GM12878 (cell line): ENCODE measurements around the gene CTIF. TPM values are rescaled to one million over a fixed set of nuclear protein-coding genes. Genes with fewer than 3 reads are reported as not detected.

Experiments used
- ATAC-seq: fragments of 200-7000 bp; cut with Tn5 transposase; 3 replicates; pipeline ENCODE4 v1.9.1; 2020; ENCODE audit warnings: mild to moderate bottlenecking, moderate library complexity
- BruUV-seq: library from RNA; stranded (reverse); fragments of 400-500 nt; replicated peaks from 2 replicates; lab custom pipeline; 2021; lab: Mats Ljungman, UMichigan
- CTCF ChIA-PET: fragments of 300-600 bp; sonication (Branson Sonifier 250); formaldehyde crosslinking; extraction: SDS; loops from one replicate; lab custom pipeline; 2021; ENCODE audit warnings: inconsistent platforms; lab: Yijun Ruan, JAX
- POLR2A ChIA-PET: fragments of 350-600 bp; formaldehyde crosslinking; extraction: SDS; loops from one replicate; lab custom pipeline; 2021; ENCODE audit warnings: inconsistent platforms; lab: Charles Lee
- RAD21 ChIA-PET: fragments of 300-600 bp; sonication (Branson Sonifier 250); formaldehyde crosslinking; loops from one replicate; lab custom pipeline; 2023; ENCODE audit warnings: antibody characterized with exemption; ENCODE audit not compliant: unreplicated experiment; lab: Charles Lee
- SMC1A ChIA-PET: fragments of 300-600 bp; sonication (Branson Sonifier 250); formaldehyde crosslinking; loops from one replicate; lab custom pipeline; 2023; ENCODE audit not compliant: unreplicated experiment, uncharacterized antibody; lab: Charles Lee
- DNase-seq: peaks from one replicate; pipeline ENCODE4 v3.0.0-alpha.2; 2011; ENCODE audit warnings: low read depth, low spot score
- FAIRE-seq: peaks from 3 replicates; lab custom pipeline; 2011; peaks lifted over from hg19 to GRCh38; lab: Jason Lieb, UNC
- H2AFZ ChIP-seq: 2 replicates; pipeline ENCODE4 v1.6.0; 2011; ENCODE audit warnings: low read depth, low read length, control low read depth; ENCODE audit not compliant: control insufficient read depth
- H3K27ac ChIP-seq: 2 replicates; pipeline ENCODE4 v1.5.1; 2011; ENCODE audit warnings: control low read depth; ENCODE audit not compliant: control insufficient read depth, insufficient read depth
- H3K27me3 ChIP-seq, 2 experiments: replicated peaks in 1 of 2; 2 replicates each; pipeline versions ENCODE4 v1.6.0 to v1.6.1; 2011; ENCODE audit warnings: low read length in 1 of 2; ENCODE audit not compliant: control insufficient read depth in 2 of 2, insufficient read depth in 2 of 2
- H3K36me3 ChIP-seq, 2 experiments: 2 replicates each; pipeline ENCODE4 v1.5.1; 2011; ENCODE audit warnings: low read length in 1 of 2; ENCODE audit not compliant: control insufficient read depth in 2 of 2, insufficient read depth in 2 of 2
- H3K4me1 ChIP-seq: 2 replicates; pipeline ENCODE4 v1.6.1; 2011; ENCODE audit warnings: mild to moderate bottlenecking, low read length, moderate library complexity, mixed read lengths; ENCODE audit not compliant: control insufficient read depth, insufficient read depth
- H3K4me2 ChIP-seq: 2 replicates; pipeline ENCODE4 v1.6.0; 2011; ENCODE audit warnings: control low read depth; ENCODE audit not compliant: control insufficient read depth, insufficient read depth
- H3K4me3 ChIP-seq: fragments of 200-600 bp; sonication (generic); 2 replicates; pipeline ENCODE4 v1.5.1; 2016
- H3K79me2 ChIP-seq: 2 replicates; pipeline ENCODE4 v1.6.0; 2011; ENCODE audit warnings: low read length; ENCODE audit not compliant: control insufficient read depth, insufficient read depth
- H3K9ac ChIP-seq: 2 replicates; pipeline ENCODE4 v1.8.0; 2011; ENCODE audit warnings: low read length, control low read depth, mixed read lengths; ENCODE audit not compliant: control insufficient read depth, insufficient read depth
- H3K9me3 ChIP-seq: replicated peaks from 3 replicates; pipeline ENCODE4 v1.5.1; 2011; ENCODE audit warnings: mild to moderate bottlenecking, low read length; ENCODE audit not compliant: control insufficient read depth, insufficient read depth
- H4K20me1 ChIP-seq: 2 replicates; pipeline ENCODE4 v1.6.0; 2011; ENCODE audit not compliant: control insufficient read depth, insufficient read depth
- ASH2L ChIP-seq: fragments of 300-600, 200-600 bp; sonication (generic); IDR thresholded peaks from 2 replicates; pipeline ENCODE4 v1.6.1; 2017; ENCODE audit warnings: low read depth, mild to moderate bottlenecking, borderline replicate concordance
- BACH1 ChIP-seq: fragments of 450-650 bp; IDR thresholded peaks from 2 replicates; pipeline ENCODE4 v1.6.1; 2017; ENCODE audit warnings: mild to moderate bottlenecking, borderline replicate concordance
- FOS ChIP-seq: IDR thresholded peaks from 3 replicates; pipeline ENCODE4 v1.6.1; 2011; ENCODE audit warnings: borderline replicate concordance; ENCODE audit not compliant: insufficient read length; ENCODE audit errors: extremely low read depth
- HDAC6 ChIP-seq: fragments of 200-600 bp; sonication (generic); IDR thresholded peaks from one replicate; pipeline ENCODE4 v1.8.0; 2017; ENCODE audit warnings: antibody characterized with exemption; ENCODE audit not compliant: unreplicated experiment
- HDGF ChIP-seq: fragments of 450-650 bp; IDR thresholded peaks from 2 replicates; pipeline ENCODE4 v1.6.1; 2016; ENCODE audit warnings: antibody characterized with exemption
- KLF5 ChIP-seq: fragments of 450-650 bp; IDR thresholded peaks from 2 replicates; pipeline ENCODE4 v1.6.1; 2014; ENCODE audit warnings: mild to moderate bottlenecking; ENCODE audit not compliant: partially characterized antibody
- PML ChIP-seq: IDR thresholded peaks from 2 replicates; pipeline ENCODE4 v1.6.1; 2012; ENCODE audit warnings: low read length, inconsistent platforms
- POLR2AphosphoS2 ChIP-seq: IDR thresholded peaks from 2 replicates; pipeline ENCODE4 v1.6.1; 2011; ENCODE audit warnings: low read depth, mild to moderate bottlenecking, low read length, improper control_type of control experiment, moderate library complexity
- POLR2AphosphoS5 ChIP-seq: IDR thresholded peaks from 2 replicates; pipeline ENCODE4 v1.6.1; 2011; ENCODE audit warnings: mild to moderate bottlenecking, low read length, inconsistent platforms
- POU2F2 ChIP-seq: IDR thresholded peaks from 3 replicates; pipeline ENCODE4 v1.6.1; 2011; ENCODE audit warnings: low read depth, mild to moderate bottlenecking, low read length, borderline replicate concordance
- ZNF622 ChIP-seq: fragments of 450-650 bp; IDR thresholded peaks from 2 replicates; pipeline ENCODE4 v1.6.1; 2017; ENCODE audit warnings: mild to moderate bottlenecking, inconsistent platforms
- ZZZ3 ChIP-seq: IDR thresholded peaks from 2 replicates; pipeline ENCODE4 v1.6.1; 2011; ENCODE audit warnings: low read depth; ENCODE audit not compliant: control insufficient read depth, insufficient read length
- WGBS: methylation state at CpG from one replicate; pipeline ENCODE4 v1.1.6; 2016; ENCODE audit warnings: low lambda C conversion rate; ENCODE audit not compliant: insufficient replicate concordance, insufficient coverage; ENCODE audit errors: missing lambda C conversion rate; 5-methylcytosine and 5-hydroxymethylcytosine counted together
- in situ Hi-C: fragments of 300-500 bp; cut with MboI; formaldehyde crosslinking; loops from 9 replicates; pipeline ENCODE4 v1.14.3; 2018; ENCODE audit warnings: mixed read lengths
- intact Hi-C: fragments of 100-400 bp; cut with micrococcal nuclease; formaldehyde crosslinking; loops from one replicate; pipeline ENCODE4 v1.14.2; 2022; ENCODE audit not compliant: unreplicated experiment
- polyA plus RNA-seq, 11 experiments: library from polyadenylated mRNA; depleted of rRNA in 4 of 11; unstranded in 6 of 11; stranded (reverse) in 5 of 11; fragments of >200 nt; fragmentation: Nextera tagmentation in 4 of 11; fragmentation: Illumina TruSeq in 1 of 11; extraction: Ambion mirVana in 4 of 11; extraction: Trizol in 1 of 11; gene quantifications; 1 replicate in 1 of 11; 2 replicates in 10 of 11; pipeline versions ENCODE4 v1.2.1 to v1.2.3, GENCODE V29; 2011 to 2016; ENCODE audit warnings: inconsistent platforms in 2 of 11, missing spikeins in 2 of 11, low read depth in 1 of 11
- total RNA-seq, 4 experiments: library from RNA; depleted of rRNA in 3 of 4; stranded (reverse); fragments of >200 nt in 3 of 4; fragmentation: Illumina TruSeq in 1 of 4; extraction: Trizol in 1 of 4; gene quantifications; 2 replicates each; pipeline versions ENCODE4 v1.2.1 to v1.2.3, GENCODE V29; 2013 to 2021
- TF ChIP-seq, protein P1 (sequence below): fragments of 150-350 bp; IDR thresholded peaks from 2 replicates; pipeline ENCODE4 v1.6.1; 2014; ENCODE audit warnings: mild to moderate bottlenecking, low read depth, low read length
- TF ChIP-seq, protein P2 (sequence below): IDR thresholded peaks from 2 replicates; pipeline ENCODE4 v1.6.1; 2011; ENCODE audit warnings: low read depth, mild to moderate bottlenecking, low read length, moderate library complexity, borderline replicate concordance; ENCODE audit errors: extremely low read depth

CTIF gene
- total and polyA plus RNA-seq, 10 of the 15 experiments (the other 5 are each of a cell fraction or from before 2014, with no cell fraction given): 0.06 to 11.6 (median 2.5) TPM

- no peak for DNase-seq
- no peaks in the 10 kb centered on the region for H3K36me3 ChIP-seq
- no peaks in the 10 kb centered on the region for H3K4me1 ChIP-seq
- FAIRE-seq: no peak
- no peaks in the 10 kb centered on the region for H3K79me2 ChIP-seq
- no peak overlapping the region for H3K27ac ChIP-seq
- CTCF ChIA-PET: no interaction called here
- RAD21 ChIA-PET: no interaction called here
- POLR2A ChIA-PET: interaction anchor here (0.7 kb wide), 1 partner anchor 10 kb away, joined by 3 read pairs; no protein-coding TSS in a partner anchor
- BruUV-seq: no TSS peak
- no peak overlapping the region for H3K4me3 ChIP-seq
- SMC1A ChIA-PET: no interaction called here
- no peak for ATAC-seq
- H2AFZ ChIP-seq: no peak overlapping the region
- H3K9me3 ChIP-seq: peaks cover 3% of the 10 kb centered on the region
- no peak overlapping the region for H3K9ac ChIP-seq
- in situ Hi-C loops: no loop called here
- no peaks in the 10 kb centered on the region for H3K27me3 ChIP-seq
- intact Hi-C loops: no loop called here
- H4K20me1 ChIP-seq: no peaks in the 10 kb centered on the region
- H3K4me2 ChIP-seq: no peak overlapping the region
- 71% methylated on average over 2 of the region's 2 CpGs for WGBS
- TF ChIP-seq FOS (no peak), PML (no peak), ASH2L (no peak), HDAC6 (no peak), POLR2AphosphoS2 (no peak), ZNF622 (no peak), HDGF (no peak), BACH1 (no peak), POLR2AphosphoS5 (no peak), KLF5 (no peak), ZZZ3 (no peak), POU2F2 (no peak)
- TF ChIP-seq, protein P1, sequence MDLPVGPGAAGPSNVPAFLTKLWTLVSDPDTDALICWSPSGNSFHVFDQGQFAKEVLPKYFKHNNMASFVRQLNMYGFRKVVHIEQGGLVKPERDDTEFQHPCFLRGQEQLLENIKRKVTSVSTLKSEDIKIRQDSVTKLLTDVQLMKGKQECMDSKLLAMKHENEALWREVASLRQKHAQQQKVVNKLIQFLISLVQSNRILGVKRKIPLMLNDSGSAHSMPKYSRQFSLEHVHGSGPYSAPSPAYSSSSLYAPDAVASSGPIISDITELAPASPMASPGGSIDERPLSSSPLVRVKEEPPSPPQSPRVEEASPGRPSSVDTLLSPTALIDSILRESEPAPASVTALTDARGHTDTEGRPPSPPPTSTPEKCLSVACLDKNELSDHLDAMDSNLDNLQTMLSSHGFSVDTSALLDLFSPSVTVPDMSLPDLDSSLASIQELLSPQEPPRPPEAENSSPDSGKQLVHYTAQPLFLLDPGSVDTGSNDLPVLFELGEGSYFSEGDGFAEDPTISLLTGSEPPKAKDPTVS: no peak
- TF ChIP-seq, protein P2, sequence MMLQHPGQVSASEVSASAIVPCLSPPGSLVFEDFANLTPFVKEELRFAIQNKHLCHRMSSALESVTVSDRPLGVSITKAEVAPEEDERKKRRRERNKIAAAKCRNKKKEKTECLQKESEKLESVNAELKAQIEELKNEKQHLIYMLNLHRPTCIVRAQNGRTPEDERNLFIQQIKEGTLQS: no peak
Observed at GRCh38 chr18:48904091-48904490, 365.3 kb downstream of the CTIF start.
